Activated CD4-positive, alpha-beta memory T cell treated with anti-CD3 and anti-CD28 coated beads for 36 hours (primary cell): ENCODE results near the gene ITM2C. TPM values are rescaled to one million over a fixed set of nuclear protein-coding genes. Genes with fewer than 3 reads are reported as not detected.

Experiments used
- CTCF ChIA-PET: fragments of 350-600 bp; sonication (Branson Sonifier 250); formaldehyde crosslinking; loops from one replicate; lab custom pipeline; 2021; ENCODE audit warnings: antibody characterized with exemption, inconsistent platforms; lab: Charles Lee
- POLR2A ChIA-PET: fragments of 350-600 bp; sonication (Branson Sonifier 250); formaldehyde crosslinking; loops from one replicate; lab custom pipeline; 2021; ENCODE audit warnings: antibody characterized with exemption; lab: Charles Lee
- DNase-seq: peaks from one replicate; pipeline ENCODE4 v3.0.0-alpha.2; 2020
- H3K27ac Mint-ChIP-seq: one replicate; pipeline ENCODE4 v1.8.0; 2021; ENCODE audit warnings: mixed read lengths
- H3K27me3 Mint-ChIP-seq: one replicate; pipeline ENCODE4 v1.8.0; 2021; ENCODE audit warnings: mixed read lengths
- H3K36me3 Mint-ChIP-seq: one replicate; pipeline ENCODE4 v1.8.0; 2021; ENCODE audit warnings: mixed read lengths
- H3K4me1 Mint-ChIP-seq: one replicate; pipeline ENCODE4 v1.8.0; 2021; ENCODE audit warnings: low read depth, mixed read lengths
- H3K4me3 Mint-ChIP-seq: one replicate; pipeline ENCODE4 v1.8.0; 2021; ENCODE audit warnings: mild to moderate bottlenecking, mixed read lengths
- H3K9me3 Mint-ChIP-seq: one replicate; pipeline ENCODE4 v1.8.0; 2021; ENCODE audit warnings: mixed read lengths
- intact Hi-C: fragments of 100-400 bp; cut with micrococcal nuclease; formaldehyde crosslinking; loops from one replicate; pipeline ENCODE4 v1.15.1; 2023
- total RNA-seq, 2 experiments: library from RNA; stranded (reverse); gene quantifications; one replicate each; pipeline ENCODE4 v1.2.3, GENCODE V29; 2021

The ITM2C gene
- total RNA-seq, 2 experiments from 2014 or later = 19.5 to 23.0 TPM

DNA sequence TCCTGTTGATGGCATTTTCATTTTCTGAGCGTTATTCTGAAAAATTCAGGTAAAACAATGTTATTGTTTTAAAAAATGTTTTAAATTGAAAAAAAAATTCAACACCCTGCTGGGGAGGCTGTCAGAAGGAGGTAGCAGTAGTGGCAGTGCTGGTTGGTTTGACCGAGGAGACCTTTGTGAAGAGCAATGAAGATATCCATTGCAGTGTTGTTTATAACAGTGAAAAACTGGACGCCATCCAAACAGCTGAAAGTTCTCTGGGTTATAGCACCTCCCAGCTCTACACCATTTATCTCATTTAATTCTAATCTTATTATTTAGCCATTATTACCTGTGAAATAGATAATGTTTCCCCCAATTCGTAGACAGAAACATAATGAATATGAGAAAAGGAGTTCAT, 12.6 kb upstream of the ITM2C start:
- ChIA-PET POLR2A (no interaction called here), CTCF (interaction anchor here (0.9 to 8.8 kb wide), 6 partner anchors 10 to 135 kb away, joined by 3 to 79 read pairs (median 4); partner anchors contain the start of gene ITM2C)
- Mint-ChIP-seq H3K4me1 (peaks cover 13% of the 10 kb centered on the region), H3K4me3 (no peak overlapping the region), H3K27ac (no peak overlapping the region), H3K36me3 (no peaks in the 10 kb centered on the region), H3K27me3 (peaks cover 32% of the 10 kb centered on the region), H3K9me3 (no peaks in the 10 kb centered on the region)
- intact Hi-C loops = no loop called here
- no peak for DNase-seq

GRCh38 chr2:230861552-230862255, 3.0 kb upstream of the ITM2C start:
- intact Hi-C loops = no loop called here
- Mint-ChIP-seq H3K4me1 (peaks cover 31% of the 10 kb centered on the region), H3K4me3 (no peak overlapping the region), H3K36me3 (no peaks in the 10 kb centered on the region), H3K27me3 (peaks cover 12% of the 10 kb centered on the region), H3K27ac (no peak overlapping the region), H3K9me3 (no peaks in the 10 kb centered on the region)
- peak; percentile 31 for DNase-seq
- ChIA-PET POLR2A (interaction anchor here (1.0 to 1.2 kb wide), 2 partner anchors 14 to 21 kb away, joined by 3 to 5 read pairs; no protein-coding TSS in a partner anchor), CTCF (interaction anchor here (0.8 to 1.9 kb wide), 5 partner anchors 9 to 126 kb away, joined by 3 to 9 read pairs (median 3); no protein-coding TSS in a partner anchor)

DNA sequence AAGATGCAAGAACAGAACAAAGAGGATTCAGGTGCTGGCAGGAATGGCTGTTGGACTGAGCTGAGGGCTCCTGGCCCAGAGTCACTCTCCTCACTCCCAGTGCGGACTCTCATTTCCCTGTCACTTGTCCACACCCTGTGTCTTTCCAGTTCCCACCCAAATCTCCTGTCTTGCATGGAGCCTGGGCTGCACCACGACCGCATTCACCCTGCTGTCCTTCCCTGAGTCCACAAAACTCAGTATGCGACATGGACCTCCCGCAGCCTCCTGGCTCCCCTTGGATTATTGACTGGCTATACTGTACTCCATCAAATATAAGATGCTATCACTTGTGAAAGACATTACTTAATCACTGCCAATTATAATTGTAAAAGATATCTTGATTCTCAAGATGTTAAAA, 2.5 kb upstream of the ITM2C start:
- no peak for DNase-seq
- peaks cover 15% of the 10 kb centered on the region for H3K27me3 Mint-ChIP-seq
- no peak overlapping the region for H3K4me3 Mint-ChIP-seq
- ChIA-PET POLR2A (no interaction called here), CTCF (interaction anchor here (0.8 to 1.9 kb wide), 5 partner anchors 9 to 125 kb away, joined by 3 to 9 read pairs (median 3); no protein-coding TSS in a partner anchor)
- no peak overlapping the region for H3K27ac Mint-ChIP-seq
- no peaks in the 10 kb centered on the region for H3K9me3 Mint-ChIP-seq
- intact Hi-C loops = no loop called here
- no peaks in the 10 kb centered on the region for H3K36me3 Mint-ChIP-seq
- peaks cover 36% of the 10 kb centered on the region for H3K4me1 Mint-ChIP-seq

GRCh38 chr2:230863031-230863430, 1.7 kb upstream of the ITM2C start:
- Mint-ChIP-seq H3K27ac (no peak overlapping the region), H3K36me3 (no peaks in the 10 kb centered on the region), H3K4me3 (no peak overlapping the region), H3K27me3 (peaks cover 10% of the 10 kb centered on the region), H3K9me3 (no peaks in the 10 kb centered on the region), H3K4me1 (peaks cover 36% of the 10 kb centered on the region)
- intact Hi-C loops = no loop called here
- DNase-seq = no peak
- ChIA-PET POLR2A (no interaction called here), CTCF (interaction anchor here (1.0 to 1.7 kb wide), 4 partner anchors 12 to 124 kb away, joined by 3 to 6 read pairs (median 4); no protein-coding TSS in a partner anchor)

DNA sequence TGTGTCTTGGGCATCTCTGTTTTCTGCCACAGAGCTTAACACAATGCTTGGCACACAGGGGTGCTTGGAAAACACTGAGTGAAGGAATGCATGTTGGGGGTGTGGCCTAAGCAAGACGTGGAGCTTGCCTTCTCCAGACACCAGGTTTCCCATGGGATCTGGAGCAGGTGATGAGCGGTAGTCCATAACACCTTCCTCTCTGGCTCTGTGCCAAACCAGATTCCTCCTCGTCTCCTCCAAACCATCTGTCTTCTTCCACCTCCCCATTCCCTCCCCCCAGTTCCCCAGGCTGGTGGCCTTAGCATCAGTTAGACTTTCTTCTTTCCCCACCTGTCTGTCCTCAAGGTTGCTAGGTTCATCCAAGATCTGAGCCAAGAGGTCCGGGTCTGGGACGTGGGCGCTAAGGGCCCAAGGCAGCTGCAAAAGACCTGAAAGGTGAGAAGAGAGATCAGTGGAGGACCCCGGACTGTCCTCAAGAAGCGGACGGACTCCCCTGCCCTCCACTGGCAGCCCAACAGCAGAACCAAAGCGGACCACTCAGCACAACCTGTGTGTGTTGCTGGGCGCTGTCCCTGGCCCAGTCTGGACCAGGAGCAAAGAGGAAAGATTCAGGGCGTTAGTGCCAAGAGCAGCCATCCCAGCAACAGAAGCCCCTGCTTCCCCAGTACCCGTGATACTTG, 1.2 kb upstream of the ITM2C start:
- peaks cover 10% of the 10 kb centered on the region for H3K27me3 Mint-ChIP-seq
- intact Hi-C loops = loop anchor here (2.0 kb wide), 1 partner anchor 15 kb away; no protein-coding TSS in a partner anchor
- H3K27ac Mint-ChIP-seq = no peak overlapping the region
- DNase-seq = no peak
- H3K4me3 Mint-ChIP-seq = peak overlapping the region; percentile 83
- POLR2A ChIA-PET = interaction anchor here (1.3 kb wide), 1 partner anchor 9 kb away, joined by 4 read pairs; no protein-coding TSS in a partner anchor
- H3K9me3 Mint-ChIP-seq = no peaks in the 10 kb centered on the region
- H3K4me1 Mint-ChIP-seq = peaks cover 36% of the 10 kb centered on the region
- CTCF ChIA-PET = interaction anchor here (1.0 to 2.1 kb wide), 8 partner anchors 9 to 129 kb away, joined by 3 to 13 read pairs (median 4); no protein-coding TSS in a partner anchor
- H3K36me3 Mint-ChIP-seq = no peaks in the 10 kb centered on the region

- ChIA-PET POLR2A (interaction anchor here (1.0 to 1.3 kb wide), 2 partner anchors 9 to 120 kb away, joined by 4 read pairs; no protein-coding TSS in a partner anchor), CTCF (interaction anchor here (0.6 to 2.1 kb wide), 9 partner anchors 9 to 189 kb away, joined by 3 to 13 read pairs (median 3); no protein-coding TSS in a partner anchor)
- Mint-ChIP-seq H3K4me3 (peak overlapping the region; percentile 83), H3K27me3 (peaks cover 9% of the 10 kb centered on the region), H3K27ac (no peak overlapping the region), H3K4me1 (peaks cover 36% of the 10 kb centered on the region), H3K9me3 (no peaks in the 10 kb centered on the region), H3K36me3 (no peaks in the 10 kb centered on the region)
- DNase-seq = no peak
- intact Hi-C loops = loop anchor here (2.0 kb wide), 1 partner anchor 15 kb away; no protein-coding TSS in a partner anchor
Observed at GRCh38 chr2:230864122-230864604, 579 bp upstream of the ITM2C start.

DNA sequence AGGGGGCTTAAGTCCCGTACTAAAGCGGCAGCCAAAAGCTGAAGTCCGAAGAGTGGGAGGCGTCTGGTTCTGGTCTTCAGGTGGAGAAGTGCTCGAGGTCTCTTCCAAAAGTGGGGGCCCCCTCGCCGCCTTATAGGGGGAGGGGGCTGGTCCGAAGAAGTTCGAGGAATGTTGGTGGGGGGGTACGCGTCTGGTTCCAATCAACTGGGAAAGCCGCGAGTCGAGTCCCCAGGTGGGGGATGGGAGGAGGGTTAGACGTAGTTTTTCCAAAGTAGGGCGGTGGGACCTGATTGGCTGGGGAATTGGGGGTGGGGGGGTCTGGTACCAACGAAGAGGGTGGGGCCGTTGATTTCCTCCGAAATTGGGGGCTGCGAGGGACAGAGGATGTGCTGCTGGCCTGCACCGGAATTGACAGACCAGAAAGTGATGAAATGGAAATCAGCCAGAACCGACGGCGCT, 594 bp downstream of the ITM2C start:
- CTCF ChIA-PET = interaction anchor here (0.6 to 2.1 kb wide), 15 partner anchors 8 to 793 kb away, joined by 3 to 13 read pairs (median 4); no protein-coding TSS in a partner anchor

GRCh38 chr2:230865766-230866755, 1.3 kb downstream of the ITM2C start:
- no peaks in the 10 kb centered on the region for H3K9me3 Mint-ChIP-seq
- H3K4me1 Mint-ChIP-seq = peaks cover 33% of the 10 kb centered on the region
- peak; percentile 35 for DNase-seq
- H3K36me3 Mint-ChIP-seq = no peaks in the 10 kb centered on the region
- H3K27ac Mint-ChIP-seq = no peak overlapping the region
- intact Hi-C loops = loop anchor here (2.0 kb wide), 2 partner anchors 17 to 43 kb away; no protein-coding TSS in a partner anchor
- ChIA-PET CTCF (interaction anchor here (0.6 to 2.1 kb wide), 13 partner anchors 10 to 794 kb away, joined by 3 to 13 read pairs (median 5); partner anchors contain the start of gene GPR55), POLR2A (interaction anchor here (1.3 kb wide), 1 partner anchor 10 kb away, joined by 4 read pairs; no protein-coding TSS in a partner anchor)
- H3K4me3 Mint-ChIP-seq = peak overlapping the region; percentile 83
- H3K27me3 Mint-ChIP-seq = peaks cover 8% of the 10 kb centered on the region

More for the DNA sequence above, 594 bp downstream of the ITM2C start:
- H3K27me3 Mint-ChIP-seq = peaks cover 8% of the 10 kb centered on the region
- no peaks in the 10 kb centered on the region for H3K36me3 Mint-ChIP-seq
- POLR2A ChIA-PET = interaction anchor here (1.0 kb wide), 1 partner anchor 119 kb away, joined by 4 read pairs; no protein-coding TSS in a partner anchor
- no peak for DNase-seq
- no peaks in the 10 kb centered on the region for H3K9me3 Mint-ChIP-seq
- peak overlapping the region; percentile 83 for H3K4me3 Mint-ChIP-seq
- H3K27ac Mint-ChIP-seq = no peak overlapping the region
- intact Hi-C loops = loop anchor here (2.0 kb wide), 1 partner anchor 17 kb away; no protein-coding TSS in a partner anchor
- peaks cover 36% of the 10 kb centered on the region for H3K4me1 Mint-ChIP-seq

DNA sequence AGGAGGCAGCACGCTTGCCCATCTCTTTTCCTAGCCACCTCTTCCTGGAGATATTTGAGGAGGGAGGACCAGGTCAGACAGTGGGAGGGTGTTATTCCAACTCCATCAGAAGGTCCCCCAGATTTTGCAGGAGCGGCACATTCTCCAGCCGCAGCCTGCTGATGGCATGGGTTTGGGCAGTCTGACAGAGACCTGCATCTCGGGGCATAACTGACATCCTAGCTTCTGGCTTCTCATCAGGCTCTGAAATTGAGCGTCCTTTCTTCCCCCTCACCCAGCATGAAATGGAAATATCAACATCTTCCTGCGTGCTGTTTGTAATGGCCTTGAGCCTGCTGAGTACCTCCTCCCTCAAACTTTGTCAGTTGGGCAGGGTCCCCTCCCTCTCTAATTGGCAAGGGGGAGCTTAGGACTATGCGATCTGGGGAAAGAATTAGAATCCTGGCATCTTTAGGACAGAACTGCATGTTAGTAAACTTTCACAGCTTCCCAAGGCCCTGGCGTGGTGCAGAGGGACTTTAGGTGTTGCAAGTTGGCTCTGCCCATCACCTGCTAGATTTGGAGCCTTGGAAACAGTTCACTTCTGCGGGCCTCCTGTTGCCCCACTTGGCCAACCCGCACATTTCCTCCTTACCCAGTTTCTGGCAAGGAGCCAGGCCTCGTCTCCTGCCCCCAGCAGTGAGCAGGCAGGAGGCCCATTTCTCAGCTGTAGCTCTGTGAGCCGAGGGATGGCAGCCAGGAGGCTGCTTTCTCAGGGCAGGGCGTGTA, 2.2 kb downstream of the ITM2C start:
- H3K4me1 Mint-ChIP-seq = peaks cover 26% of the 10 kb centered on the region
- ChIA-PET CTCF (interaction anchor here (1.1 to 1.8 kb wide), 8 partner anchors 14 to 186 kb away, joined by 3 to 12 read pairs (median 5); partner anchors contain the start of gene GPR55), POLR2A (interaction anchor here (1.3 kb wide), 1 partner anchor 9 kb away, joined by 4 read pairs; no protein-coding TSS in a partner anchor)
- DNase-seq = peak; percentile 62
- no peaks in the 10 kb centered on the region for H3K36me3 Mint-ChIP-seq
- no peaks in the 10 kb centered on the region for H3K9me3 Mint-ChIP-seq
- H3K27me3 Mint-ChIP-seq = peaks cover 8% of the 10 kb centered on the region
- no peak overlapping the region for H3K4me3 Mint-ChIP-seq
- no peak overlapping the region for H3K27ac Mint-ChIP-seq
- intact Hi-C loops = loop anchor here (2.0 kb wide), 1 partner anchor 42 kb away; no protein-coding TSS in a partner anchor
